ENCODE results near the gene MACROD2. TPM values are rescaled to one million over a fixed set of nuclear protein-coding genes. Genes with fewer than 3 reads are reported as not detected.

MACROD2 gene
- total and polyA plus RNA-seq, 2 donors (not counting 1 experiment from before 2014, with no cell fraction given) = 5.3 to 6.7 TPM

GRCh38 chr20:14932040-14932439, 936.7 kb downstream of the MACROD2 start:
- no peak for TF ChIP-seq EZH2 (IDR thresholded peaks at IDR 0.05; ENCODE audit: borderline replicate concordance, insufficient read depth, low read depth, low read length, poor library complexity, severe bottlenecking)
- no peak for TF ChIP-seq CTCF (IDR thresholded peaks at IDR 0.05)
- peaks cover 3% of the 10 kb centered on the region for H3K27me3 Mint-ChIP-seq
- H3K27ac ChIP-seq (ENCODE audit: low read length in 2 of 2) = no peak overlapping the region
- H3K27me3 ChIP-seq (replicated peaks in 1 of 4; ENCODE audit: control extremely low read depth in 1 of 4, control insufficient read depth in 3 of 4, insufficient read depth in 4 of 4, low read length in 3 of 4) = no peaks in the 10 kb centered on the region
- no peaks in the 10 kb centered on the region for H3K4me1 ChIP-seq (ENCODE audit: control insufficient read depth in 2 of 2, insufficient read depth in 2 of 2, low read length in 2 of 2)
- peaks cover 0 to 3% (median 0%) of the 10 kb centered on the region in 3 donors for H3K9me3 ChIP-seq (ENCODE audit: control extremely low read depth in 1 of 3, control insufficient read depth in 2 of 3, insufficient read depth in 1 of 3, low read length in 2 of 3)
- H3K9me3 Mint-ChIP-seq (ENCODE audit: insufficient read depth) = no peaks in the 10 kb centered on the region
- ChIA-PET POLR2A (no interaction called here), CTCF (interaction anchor here (0.6 kb wide), 1 partner anchor 91 kb away, joined by 3 read pairs; no protein-coding TSS in a partner anchor)
- no peak overlapping the region for H3K4me3 ChIP-seq (ENCODE audit: control extremely low read depth in 1 of 5, extremely low read depth in 1 of 5, insufficient read depth in 1 of 5, low read depth in 2 of 5, low read length in 4 of 5)
- DNase-seq = no peak
- no peak overlapping the region for H3K27ac Mint-ChIP-seq
- no peak overlapping the region for H3K4me3 Mint-ChIP-seq
- H3K4me1 Mint-ChIP-seq = no peaks in the 10 kb centered on the region
- no peak overlapping the region for H2AFZ ChIP-seq (ENCODE audit: insufficient read depth, low read depth, low read length, poor library complexity, severe bottlenecking)
- intact Hi-C loops (cut with micrococcal nuclease) = no loop called here
- no CpG with 5 or more reads among the region's 4 CpGs for WGBS (ENCODE audit: insufficient coverage)
- no peak overlapping the region for H3K9ac ChIP-seq (ENCODE audit: low read length)
- H3K79me2 ChIP-seq (ENCODE audit: control insufficient read depth, insufficient read depth, low read length) = no peaks in the 10 kb centered on the region
- ATAC-seq (ENCODE audit: low read depth) = no peak
- H4K20me1 ChIP-seq (ENCODE audit: control insufficient read depth, insufficient read depth, low read length, poor library complexity, severe bottlenecking) = no peaks in the 10 kb centered on the region
- no peaks in the 10 kb centered on the region for H3K36me3 ChIP-seq (replicated peaks in 1 of 2; ENCODE audit: control extremely low read depth in 1 of 2, control insufficient read depth in 1 of 2, extremely low read depth in 1 of 2, insufficient read depth in 2 of 2, low read length in 1 of 2)
- no peak overlapping the region for H3K4me2 ChIP-seq (replicated peaks; ENCODE audit: low read depth, low read length, poor library complexity, severe bottlenecking)

GRCh38 chr20:14935285-14935684, 940.0 kb downstream of the MACROD2 start:
- Histone ChIP-seq H3K79me2 (ENCODE audit: control insufficient read depth, insufficient read depth, low read length) (no peaks in the 10 kb centered on the region), H4K20me1 (ENCODE audit: control insufficient read depth, insufficient read depth, low read length, poor library complexity, severe bottlenecking) (no peaks in the 10 kb centered on the region), H3K27ac (ENCODE audit: low read length in 2 of 2) (no peak overlapping the region), H3K4me1 (ENCODE audit: control insufficient read depth in 2 of 2, insufficient read depth in 2 of 2, low read length in 2 of 2) (no peaks in the 10 kb centered on the region), H3K36me3 (replicated peaks in 1 of 2; ENCODE audit: control extremely low read depth in 1 of 2, control insufficient read depth in 1 of 2, extremely low read depth in 1 of 2, insufficient read depth in 2 of 2, low read length in 1 of 2) (no peaks in the 10 kb centered on the region), H3K9me3 (ENCODE audit: control extremely low read depth in 1 of 3, control insufficient read depth in 2 of 3, insufficient read depth in 1 of 3, low read length in 2 of 3) (peaks cover 0 to 8% (median 2%) of the 10 kb centered on the region in 3 donors), H3K27me3 (replicated peaks in 1 of 4; ENCODE audit: control extremely low read depth in 1 of 4, control insufficient read depth in 3 of 4, insufficient read depth in 4 of 4, low read length in 3 of 4) (no peaks in the 10 kb centered on the region), H3K9ac (ENCODE audit: low read length) (no peak overlapping the region), H2AFZ (ENCODE audit: insufficient read depth, low read depth, low read length, poor library complexity, severe bottlenecking) (no peak overlapping the region), H3K4me2 (replicated peaks; ENCODE audit: low read depth, low read length, poor library complexity, severe bottlenecking) (no peak overlapping the region), H3K4me3 (ENCODE audit: control extremely low read depth in 1 of 5, extremely low read depth in 1 of 5, insufficient read depth in 1 of 5, low read depth in 2 of 5, low read length in 4 of 5) (no peak overlapping the region)
- WGBS (ENCODE audit: insufficient coverage) = no CpG with 5 or more reads among the region's 1 CpG
- ChIA-PET CTCF (no interaction called here), POLR2A (no interaction called here)
- Mint-ChIP-seq H3K27me3 (peaks cover 2% of the 10 kb centered on the region), H3K9me3 (ENCODE audit: insufficient read depth) (peaks cover 2% of the 10 kb centered on the region), H3K4me3 (no peak overlapping the region), H3K27ac (no peak overlapping the region), H3K4me1 (no peaks in the 10 kb centered on the region)
- TF ChIP-seq EZH2 (IDR thresholded peaks at IDR 0.05; ENCODE audit: borderline replicate concordance, insufficient read depth, low read depth, low read length, poor library complexity, severe bottlenecking) (no peak), CTCF (IDR thresholded peaks at IDR 0.05) (no peak)
- DNase-seq (no peak), ATAC-seq (ENCODE audit: low read depth) (no peak)
- intact Hi-C loops (cut with micrococcal nuclease) = no loop called here
